ENCODE results near the gene TTN.

DNA sequence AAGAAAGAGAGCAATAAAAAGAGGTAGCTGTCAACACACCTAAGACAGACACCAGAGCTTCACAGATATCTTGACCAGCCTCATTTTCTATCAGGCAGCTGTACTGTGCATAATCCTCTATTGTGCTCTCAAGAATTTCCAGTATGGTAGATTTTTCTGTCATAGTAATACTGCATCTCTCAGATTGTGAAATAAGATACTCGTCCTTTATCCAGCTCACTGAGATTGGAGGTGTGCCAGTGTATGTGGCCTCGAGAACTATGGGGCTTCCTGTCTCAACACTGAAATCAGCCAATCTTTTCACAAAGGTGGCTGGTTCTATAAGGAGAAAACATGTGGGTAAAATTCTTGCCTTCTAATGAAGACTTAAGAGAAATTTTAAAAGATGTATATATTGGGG, 88.9 kb downstream of the TTN start:
- TF ChIP-seq CREB1 (IDR thresholded peaks at IDR 0.05) (no peak), POLR2AphosphoS5 (IDR thresholded peaks at IDR 0.05; ENCODE audit: low read depth, low read length) (no peak), SP1 (IDR thresholded peaks at IDR 0.05; ENCODE audit: low read depth, low read length) (no peak), POLR2A (IDR thresholded peaks at IDR 0.05; ENCODE audit: control extremely low read depth in 1 of 2, low read depth in 2 of 2, low read length in 2 of 2) (no peak), SIRT6 (IDR thresholded peaks at IDR 0.05; ENCODE audit: low read length) (no peak), TAF1 (IDR thresholded peaks at IDR 0.05; ENCODE audit: low read depth, low read length) (no peak), EP300 (IDR thresholded peaks at IDR 0.05; ENCODE audit: borderline replicate concordance in 1 of 2, low read depth in 2 of 2, low read length in 2 of 2) (no peak), ZNF274 (IDR thresholded peaks at IDR 0.05; ENCODE audit: borderline replicate concordance, extremely low read depth, low read length) (no peak), MAFK (IDR thresholded peaks at IDR 0.05; ENCODE audit: low read depth, low read length) (no peak)
- TF ChIP-seq, protein P1, sequence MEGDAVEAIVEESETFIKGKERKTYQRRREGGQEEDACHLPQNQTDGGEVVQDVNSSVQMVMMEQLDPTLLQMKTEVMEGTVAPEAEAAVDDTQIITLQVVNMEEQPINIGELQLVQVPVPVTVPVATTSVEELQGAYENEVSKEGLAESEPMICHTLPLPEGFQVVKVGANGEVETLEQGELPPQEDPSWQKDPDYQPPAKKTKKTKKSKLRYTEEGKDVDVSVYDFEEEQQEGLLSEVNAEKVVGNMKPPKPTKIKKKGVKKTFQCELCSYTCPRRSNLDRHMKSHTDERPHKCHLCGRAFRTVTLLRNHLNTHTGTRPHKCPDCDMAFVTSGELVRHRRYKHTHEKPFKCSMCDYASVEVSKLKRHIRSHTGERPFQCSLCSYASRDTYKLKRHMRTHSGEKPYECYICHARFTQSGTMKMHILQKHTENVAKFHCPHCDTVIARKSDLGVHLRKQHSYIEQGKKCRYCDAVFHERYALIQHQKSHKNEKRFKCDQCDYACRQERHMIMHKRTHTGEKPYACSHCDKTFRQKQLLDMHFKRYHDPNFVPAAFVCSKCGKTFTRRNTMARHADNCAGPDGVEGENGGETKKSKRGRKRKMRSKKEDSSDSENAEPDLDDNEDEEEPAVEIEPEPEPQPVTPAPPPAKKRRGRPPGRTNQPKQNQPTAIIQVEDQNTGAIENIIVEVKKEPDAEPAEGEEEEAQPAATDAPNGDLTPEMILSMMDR (IDR thresholded peaks at IDR 0.05; ENCODE audit: control extremely low read depth in 1 of 3, insufficient read depth in 1 of 3, low read depth in 1 of 3, low read length in 3 of 3): no peak

Measured in H1 (cell line).